HepG2 (cell line): Measurements from ENCODE around the gene PELI2.

ENCODE experiments used
- ELF4 ChIP-seq: sonication (generic); formaldehyde crosslinking; IDR thresholded peaks from 2 replicates; pipeline ENCODE4 v1.5.0; 2020; ENCODE audit warnings: missing genetic modification reagents, mild to moderate bottlenecking, moderate library complexity, borderline replicate concordance
- EZH2 ChIP-seq: conservative IDR thresholded peaks from 2 replicates; pipeline ENCODE4 v1.6.1; 2012; ENCODE audit warnings: mild to moderate bottlenecking, low read depth, low read length, moderate library complexity
- HOXA7 ChIP-seq: sonication (generic); formaldehyde crosslinking; IDR thresholded peaks from 2 replicates; pipeline ENCODE4 v1.8.1; 2022; ENCODE audit warnings: mild to moderate bottlenecking, missing genetic modification reagents, moderate library complexity
- IRF1 ChIP-seq: sonication (generic); formaldehyde crosslinking; IDR thresholded peaks from 2 replicates; pipeline ENCODE4 v1.4.0; 2020; ENCODE audit warnings: low read depth, mild to moderate bottlenecking, missing genetic modification reagents
- MXI1 ChIP-seq: IDR thresholded peaks from 3 replicates; pipeline ENCODE4 v1.6.1; 2012; ENCODE audit warnings: low read depth, low read length, inconsistent platforms, borderline replicate concordance
- REST ChIP-seq, 2 experiments: IDR thresholded peaks; 2 replicates each; pipeline ENCODE4 v1.6.1; 2011 to 2012; ENCODE audit warnings: low read length in 2 of 2, borderline replicate concordance in 1 of 2, low read depth in 1 of 2, mild to moderate bottlenecking in 1 of 2, moderate library complexity in 1 of 2
- TF ChIP-seq, protein P1 (sequence below): sonication (generic); formaldehyde crosslinking; IDR thresholded peaks from 2 replicates; pipeline ENCODE4 v1.8.1; 2022; ENCODE audit warnings: mild to moderate bottlenecking, missing genetic modification reagents
- TF ChIP-seq, protein P2 (sequence below): sonication (generic); formaldehyde crosslinking; IDR thresholded peaks from 2 replicates; pipeline ENCODE4 v1.5.0; 2020; ENCODE audit warnings: mild to moderate bottlenecking, missing genetic modification reagents, moderate library complexity

DNA sequence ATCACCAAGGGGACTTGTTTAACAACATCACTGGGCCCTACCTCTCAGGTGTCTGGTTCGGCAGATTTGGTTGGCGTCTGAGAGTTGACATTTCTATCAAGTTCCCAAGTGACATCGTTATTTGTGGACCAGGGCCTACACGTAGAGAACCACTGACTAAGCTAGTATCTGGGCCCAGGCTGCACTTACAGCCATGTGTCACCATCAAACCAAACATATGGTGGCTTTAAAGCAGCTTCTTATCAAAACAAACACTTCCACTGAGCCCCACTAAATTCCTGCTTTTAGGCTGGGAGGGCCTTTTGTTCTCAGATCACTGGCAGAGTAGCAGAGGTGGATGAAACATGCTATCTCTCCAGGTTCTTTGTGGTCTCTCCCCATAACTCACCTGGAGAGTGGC, 220.5 kb downstream of the PELI2 start:
- TF ChIP-seq MXI1: no peak
- TF ChIP-seq, protein P1, sequence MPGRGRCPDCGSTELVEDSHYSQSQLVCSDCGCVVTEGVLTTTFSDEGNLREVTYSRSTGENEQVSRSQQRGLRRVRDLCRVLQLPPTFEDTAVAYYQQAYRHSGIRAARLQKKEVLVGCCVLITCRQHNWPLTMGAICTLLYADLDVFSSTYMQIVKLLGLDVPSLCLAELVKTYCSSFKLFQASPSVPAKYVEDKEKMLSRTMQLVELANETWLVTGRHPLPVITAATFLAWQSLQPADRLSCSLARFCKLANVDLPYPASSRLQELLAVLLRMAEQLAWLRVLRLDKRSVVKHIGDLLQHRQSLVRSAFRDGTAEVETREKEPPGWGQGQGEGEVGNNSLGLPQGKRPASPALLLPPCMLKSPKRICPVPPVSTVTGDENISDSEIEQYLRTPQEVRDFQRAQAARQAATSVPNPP (CRISPR knock-in tag): no peak
- TF ChIP-seq REST (IDR thresholded peaks at IDR 0.05; ENCODE audit: borderline replicate concordance in 1 of 2, low read depth in 1 of 2, low read length in 2 of 2): no peak
- no peak for TF ChIP-seq ELF4 (CRISPR knock-in tag)
- TF ChIP-seq, protein P2, sequence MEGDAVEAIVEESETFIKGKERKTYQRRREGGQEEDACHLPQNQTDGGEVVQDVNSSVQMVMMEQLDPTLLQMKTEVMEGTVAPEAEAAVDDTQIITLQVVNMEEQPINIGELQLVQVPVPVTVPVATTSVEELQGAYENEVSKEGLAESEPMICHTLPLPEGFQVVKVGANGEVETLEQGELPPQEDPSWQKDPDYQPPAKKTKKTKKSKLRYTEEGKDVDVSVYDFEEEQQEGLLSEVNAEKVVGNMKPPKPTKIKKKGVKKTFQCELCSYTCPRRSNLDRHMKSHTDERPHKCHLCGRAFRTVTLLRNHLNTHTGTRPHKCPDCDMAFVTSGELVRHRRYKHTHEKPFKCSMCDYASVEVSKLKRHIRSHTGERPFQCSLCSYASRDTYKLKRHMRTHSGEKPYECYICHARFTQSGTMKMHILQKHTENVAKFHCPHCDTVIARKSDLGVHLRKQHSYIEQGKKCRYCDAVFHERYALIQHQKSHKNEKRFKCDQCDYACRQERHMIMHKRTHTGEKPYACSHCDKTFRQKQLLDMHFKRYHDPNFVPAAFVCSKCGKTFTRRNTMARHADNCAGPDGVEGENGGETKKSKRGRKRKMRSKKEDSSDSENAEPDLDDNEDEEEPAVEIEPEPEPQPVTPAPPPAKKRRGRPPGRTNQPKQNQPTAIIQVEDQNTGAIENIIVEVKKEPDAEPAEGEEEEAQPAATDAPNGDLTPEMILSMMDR (CRISPR knock-in tag): no peak
- no peak for TF ChIP-seq EZH2
- no peak for TF ChIP-seq IRF1 (CRISPR knock-in tag)
- TF ChIP-seq HOXA7 (CRISPR knock-in tag): no peak
